BLaER1 treated with 17β-estradiol and CSF1 and Interleukin-3, amounts not matched to agents 10 nM and 100 nM (cell line): Measurements from ENCODE around the gene IRF4.
A peak's percentile ranks its signal among the peaks of the same experiment; 100 is the strongest.

Experiments
- H3K27ac ChIP-seq, 11 experiments: shearing (Covaris generic); formaldehyde crosslinking; 2 replicates each; pipeline ENCODE4 v1.8.1; 2022
- H3K27me3 ChIP-seq, 11 experiments: shearing (Covaris generic); formaldehyde crosslinking; 2 replicates each; pipeline ENCODE4 v1.8.1; 2022
- H3K36me3 ChIP-seq, 11 experiments: shearing (Covaris generic); formaldehyde crosslinking; 2 replicates each; pipeline ENCODE4 v1.8.1; 2022
- H3K4me1 ChIP-seq, 10 experiments: shearing (Covaris generic); formaldehyde crosslinking; 2 replicates each; pipeline ENCODE4 v1.8.1; 2022
- H3K4me2 ChIP-seq, 11 experiments: shearing (Covaris generic); formaldehyde crosslinking; 2 replicates each; pipeline ENCODE4 v1.8.1; 2022
- H3K4me3 ChIP-seq, 10 experiments: shearing (Covaris generic); formaldehyde crosslinking; 2 replicates each; pipeline ENCODE4 v1.8.1; 2022
- H3K9ac ChIP-seq, 11 experiments: shearing (Covaris generic); formaldehyde crosslinking; 2 replicates each; pipeline ENCODE4 v1.8.1; 2022
- H3K9me3 ChIP-seq, 11 experiments: shearing (Covaris generic); formaldehyde crosslinking; replicated peaks in 1 of 11; 2 replicates each; pipeline ENCODE4 v1.8.1; 2022
- H4K20me1 ChIP-seq, 11 experiments: shearing (Covaris generic); formaldehyde crosslinking; 2 replicates each; pipeline ENCODE4 v1.8.1; 2022
- Cebpa-rat ChIP-seq, 11 experiments: shearing (Covaris generic); IDR thresholded peaks; 2 replicates each; pipeline ENCODE4 v1.8.1; 2022

The IRF4 gene

DNA sequence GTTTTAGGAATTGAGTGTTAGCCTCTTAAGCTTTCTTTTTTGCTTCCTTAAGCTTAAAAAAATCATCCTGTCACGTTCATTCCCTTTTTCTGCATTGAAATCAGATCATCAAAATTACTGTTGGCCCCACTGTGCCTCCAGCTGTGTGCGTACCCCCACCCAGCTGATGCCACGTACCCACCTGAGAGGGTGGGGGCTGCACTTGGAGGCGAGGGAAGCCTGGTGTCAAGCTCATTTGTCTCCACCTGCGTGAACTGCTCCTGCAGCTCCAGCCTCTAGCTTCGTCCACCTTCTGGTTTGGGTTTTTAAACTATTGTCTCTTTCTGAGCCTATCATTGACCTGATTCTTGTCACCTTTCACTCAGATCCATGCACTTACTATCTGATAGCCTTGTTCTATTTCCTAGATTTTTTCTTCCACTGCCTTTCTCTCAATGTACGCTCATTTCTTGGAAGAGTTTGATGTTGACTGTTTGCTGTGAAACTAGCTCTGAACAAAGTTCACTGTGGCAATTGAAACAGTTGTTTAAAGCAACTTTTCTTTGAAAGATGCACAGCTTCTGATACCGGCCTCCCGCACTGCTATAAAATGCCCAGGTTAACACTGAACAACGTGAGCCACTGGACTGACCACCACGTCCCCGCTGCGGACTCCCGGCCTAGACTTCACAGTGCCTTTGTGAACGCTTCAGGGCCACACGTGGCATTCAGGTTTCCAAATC lies 30.0 kb upstream of the IRF4 start:
- Histone ChIP-seq H3K4me3 (no peak overlapping the region), H3K4me1 (peaks cover 12 to 38% (median 26%) of the 10 kb centered on the region in 10 experiments; a peak in 19 of 20 replicates), H3K9me3 (peaks cover 20 to 25% (median 23%) of the 10 kb centered on the region in 11 experiments), H3K27me3 (peaks cover 0 to 17% (median 0%) of the 10 kb centered on the region in 11 experiments; a peak in 5 of 22 replicates), H4K20me1 (0 out of 22 replicates have a peak, but pooled peaks cover 0 to 5% (median 0%) of the 10 kb centered on the region in 11 experiments), H3K4me2 (no peak overlapping the region), H3K36me3 (peaks cover 0 to 6% (median 0%) of the 10 kb centered on the region in 11 experiments; a peak in 2 of 22 replicates), H3K27ac (no peak overlapping the region), H3K9ac (no peak overlapping the region)
- TF ChIP-seq Cebpa-rat (IDR thresholded peaks at IDR 0.05), result no peak

DNA sequence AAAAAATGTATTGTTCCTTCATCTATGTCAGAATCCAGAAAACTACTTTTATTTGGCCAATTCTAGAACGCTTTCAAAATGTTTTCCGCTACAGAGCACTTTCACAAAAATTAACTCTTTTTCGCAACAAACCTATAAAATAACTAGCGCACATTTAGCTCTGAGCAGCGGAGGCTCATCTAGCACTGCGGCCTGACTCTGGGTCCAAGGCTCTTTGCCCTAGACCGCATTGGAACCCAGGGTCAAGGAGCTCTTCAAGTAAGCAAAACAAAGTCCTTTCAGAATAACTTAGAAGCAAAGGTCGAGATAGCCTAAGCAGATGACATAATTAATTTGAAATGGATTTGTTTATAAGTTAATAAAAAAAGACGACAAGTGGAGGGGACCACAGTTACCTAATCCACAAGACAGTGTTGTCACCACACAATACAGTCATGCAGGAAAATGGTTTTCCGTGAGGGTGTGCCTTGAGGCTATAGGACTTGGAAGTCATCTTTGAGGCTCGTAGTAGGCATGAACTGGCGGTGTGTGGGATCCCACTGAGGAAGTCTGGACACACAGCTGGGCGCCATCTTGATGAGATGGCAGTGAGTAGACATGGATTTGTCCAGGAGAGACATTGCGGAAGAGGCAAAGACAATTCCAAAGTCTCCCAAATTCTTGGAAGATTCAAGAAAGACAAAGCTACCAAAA lies 29.2 kb upstream of the IRF4 start:
- H3K36me3 ChIP-seq, result peaks cover 0 to 6% (median 0%) of the 10 kb centered on the region in 11 experiments; a peak in 2 of 22 replicates
- no peak overlapping the region for H3K4me2 ChIP-seq
- peaks cover 0 to 24% (median 0%) of the 10 kb centered on the region in 11 experiments; a peak in 5 of 22 replicates for H3K27me3 ChIP-seq
- H3K9ac ChIP-seq, result no peak overlapping the region
- 0 out of 22 replicates have a peak, but pooled peaks cover 0 to 5% (median 0%) of the 10 kb centered on the region in 11 experiments for H4K20me1 ChIP-seq
- H3K9me3 ChIP-seq, result peaks cover 20 to 25% (median 23%) of the 10 kb centered on the region in 11 experiments
- H3K4me3 ChIP-seq, result no peak overlapping the region
- no peak for TF ChIP-seq Cebpa-rat (IDR thresholded peaks at IDR 0.05)
- H3K4me1 ChIP-seq, result peaks cover 12 to 46% (median 28%) of the 10 kb centered on the region in 10 experiments; a peak in 19 of 20 replicates
- no peak overlapping the region for H3K27ac ChIP-seq

DNA sequence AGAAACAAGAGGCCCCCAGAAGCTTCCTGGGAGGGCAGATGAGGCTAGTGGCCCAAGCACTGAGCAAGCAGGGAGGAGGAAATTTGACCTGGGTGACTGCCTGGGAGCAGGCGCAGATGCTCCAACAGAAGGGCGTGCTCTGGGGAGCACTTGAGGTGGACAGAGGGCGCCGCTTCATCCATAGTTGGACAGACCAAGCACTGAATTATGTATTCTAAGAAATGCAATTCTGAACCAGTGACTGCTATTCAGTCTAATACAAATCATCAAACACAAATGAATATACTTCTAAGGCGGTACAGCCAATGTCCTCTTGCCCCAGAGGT lies 28.7 kb upstream of the IRF4 start:
- Histone ChIP-seq H3K36me3 (peaks cover 0 to 6% (median 0%) of the 10 kb centered on the region in 11 experiments; a peak in 2 of 22 replicates), H3K27me3 (peaks cover 0 to 24% (median 0%) of the 10 kb centered on the region in 11 experiments; a peak in 5 of 22 replicates), H3K4me3 (no peak overlapping the region), H4K20me1 (0 out of 22 replicates have a peak, but pooled peaks cover 0 to 5% (median 0%) of the 10 kb centered on the region in 11 experiments), H3K9ac (no peak overlapping the region), H3K4me1 (peaks cover 10 to 47% (median 27%) of the 10 kb centered on the region in 10 experiments; a peak in 19 of 20 replicates), H3K9me3 (peaks cover 20 to 25% (median 23%) of the 10 kb centered on the region in 11 experiments), H3K27ac (no peak overlapping the region), H3K4me2 (no peak overlapping the region)
- TF ChIP-seq Cebpa-rat (IDR thresholded peaks at IDR 0.05), result no peak

DNA sequence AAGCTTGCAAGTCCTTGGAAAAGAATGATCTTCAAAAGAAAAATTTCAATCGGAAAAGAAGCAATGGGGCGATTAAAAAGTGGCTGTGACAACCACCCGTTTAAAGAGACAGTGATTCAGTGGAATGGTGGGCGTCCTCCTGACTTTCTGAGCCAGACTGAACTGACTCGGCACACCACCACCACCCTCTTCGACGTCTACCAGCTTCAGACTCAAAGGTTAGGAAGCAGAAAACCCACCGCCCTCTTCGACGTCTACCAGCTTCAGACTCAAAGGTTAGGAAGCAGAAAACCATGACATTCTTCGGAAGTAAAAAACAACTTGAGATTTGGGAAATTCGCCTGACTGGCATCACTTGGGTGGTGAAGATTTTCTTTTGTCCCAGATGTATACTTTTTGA lies 28.3 kb upstream of the IRF4 start:
- Histone ChIP-seq H3K4me3 (no peak overlapping the region), H4K20me1 (0 out of 22 replicates have a peak, but pooled peaks cover 0 to 5% (median 0%) of the 10 kb centered on the region in 11 experiments), H3K27ac (no peak overlapping the region), H3K27me3 (peaks cover 0 to 24% (median 0%) of the 10 kb centered on the region in 11 experiments; a peak in 5 of 22 replicates), H3K4me2 (no peak overlapping the region), H3K4me1 (peaks cover 6 to 47% (median 25%) of the 10 kb centered on the region in 10 experiments; a peak in 19 of 20 replicates), H3K9ac (no peak overlapping the region), H3K9me3 (peaks cover 20 to 25% (median 23%) of the 10 kb centered on the region in 11 experiments), H3K36me3 (peaks cover 0 to 6% (median 0%) of the 10 kb centered on the region in 11 experiments; a peak in 2 of 22 replicates)
- no peak for TF ChIP-seq Cebpa-rat (IDR thresholded peaks at IDR 0.05)

DNA sequence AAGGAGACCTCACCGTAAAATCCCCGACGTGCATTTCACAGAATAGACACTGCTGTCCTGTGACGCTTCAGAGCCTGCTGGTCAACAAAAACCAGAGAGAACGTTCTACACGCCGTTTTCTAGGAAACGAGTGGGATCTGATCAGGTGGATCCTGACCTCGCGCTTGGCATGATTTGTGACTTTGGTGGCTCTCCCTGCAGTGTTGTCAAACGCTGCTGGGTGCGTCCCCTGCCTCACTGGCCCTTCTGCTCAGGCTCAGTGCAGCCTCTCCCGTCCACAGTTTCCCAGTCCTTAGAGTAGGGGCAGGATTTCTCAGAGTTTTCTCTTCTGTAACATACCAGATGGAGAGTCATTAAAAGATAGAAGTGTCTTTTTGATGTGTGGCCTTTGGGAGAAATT lies 27.6 kb upstream of the IRF4 start:
- TF ChIP-seq Cebpa-rat (IDR thresholded peaks at IDR 0.05), result no peak
- H3K4me3 ChIP-seq, result no peak overlapping the region
- 0 out of 22 replicates have a peak, but pooled peaks cover 0 to 5% (median 0%) of the 10 kb centered on the region in 11 experiments for H4K20me1 ChIP-seq
- H3K27me3 ChIP-seq, result peaks cover 0 to 24% (median 0%) of the 10 kb centered on the region in 11 experiments; a peak in 5 of 22 replicates
- H3K9ac ChIP-seq, result no peak overlapping the region
- peak overlapping the region in 4 of 11 experiments; percentile 62 to 77 (median 70); a peak in 4 of 22 replicates for H3K4me2 ChIP-seq
- peaks cover 20 to 25% (median 23%) of the 10 kb centered on the region in 11 experiments for H3K9me3 ChIP-seq
- H3K4me1 ChIP-seq, result peaks cover 0 to 47% (median 24%) of the 10 kb centered on the region in 10 experiments; a peak in 16 of 20 replicates
- no peak overlapping the region for H3K27ac ChIP-seq
- H3K36me3 ChIP-seq, result peaks cover 0 to 6% (median 0%) of the 10 kb centered on the region in 11 experiments; a peak in 2 of 22 replicates

DNA sequence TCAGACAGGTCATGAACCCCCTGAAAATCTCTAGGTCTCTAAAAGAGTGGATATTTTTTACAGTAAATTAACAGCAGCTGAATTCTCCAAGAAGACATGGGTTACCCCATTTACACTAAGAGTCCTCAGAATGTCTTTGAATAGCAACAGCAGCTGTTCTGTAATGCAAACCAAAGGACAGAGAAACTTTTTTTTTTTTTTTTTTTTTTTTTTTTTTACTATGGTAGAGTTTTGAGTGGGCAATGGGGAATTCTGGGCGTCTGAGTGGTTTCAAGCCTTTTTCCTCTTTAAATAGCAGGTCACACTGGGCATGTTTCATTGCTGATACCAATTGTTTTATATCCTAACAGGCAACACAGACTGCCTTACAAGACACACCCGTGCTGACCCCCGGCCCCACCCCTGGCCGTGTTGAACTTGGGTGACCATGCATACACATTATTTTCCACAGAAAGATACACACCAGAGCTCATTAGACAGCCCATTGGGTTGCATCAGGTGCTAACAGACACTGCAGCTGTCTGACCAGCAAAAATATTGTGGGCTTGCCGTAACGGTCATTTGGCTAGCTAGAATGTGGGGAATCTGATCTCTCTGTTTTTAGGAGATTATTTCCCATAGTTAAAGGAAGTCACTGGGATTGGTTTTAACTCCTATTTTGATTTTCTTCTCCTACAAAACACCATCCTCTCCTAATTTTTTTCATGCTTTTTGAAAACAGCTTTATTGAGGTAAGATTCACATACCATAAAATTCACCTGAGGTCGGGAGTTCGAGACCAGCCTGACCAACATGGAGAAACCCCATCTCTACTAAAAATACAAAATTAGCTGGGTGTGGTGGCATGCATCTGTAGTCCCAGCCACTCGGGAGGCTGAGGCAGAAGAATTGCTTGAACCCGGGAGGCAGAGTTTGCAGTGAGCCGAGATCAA lies 26.7 kb upstream of the IRF4 start:
- Histone ChIP-seq H3K36me3 (peaks cover 0 to 6% (median 0%) of the 10 kb centered on the region in 11 experiments; a peak in 2 of 22 replicates), H4K20me1 (0 out of 22 replicates have a peak, but pooled peaks cover 0 to 5% (median 0%) of the 10 kb centered on the region in 11 experiments), H3K9me3 (peaks cover 20 to 25% (median 23%) of the 10 kb centered on the region in 11 experiments), H3K27ac (no peak overlapping the region), H3K4me1 (peaks cover 0 to 41% (median 24%) of the 10 kb centered on the region in 10 experiments; a peak in 15 of 20 replicates), H3K4me2 (peak overlapping the region in 8 of 11 experiments; percentile 29 to 77 (median 54); a peak in 16 of 22 replicates), H3K27me3 (peaks cover 0 to 24% (median 0%) of the 10 kb centered on the region in 11 experiments; a peak in 5 of 22 replicates), H3K9ac (no peak overlapping the region), H3K4me3 (no peak overlapping the region; a peak in 1 of 20 replicates)
- TF ChIP-seq Cebpa-rat (IDR thresholded peaks at IDR 0.05), result no peak

DNA sequence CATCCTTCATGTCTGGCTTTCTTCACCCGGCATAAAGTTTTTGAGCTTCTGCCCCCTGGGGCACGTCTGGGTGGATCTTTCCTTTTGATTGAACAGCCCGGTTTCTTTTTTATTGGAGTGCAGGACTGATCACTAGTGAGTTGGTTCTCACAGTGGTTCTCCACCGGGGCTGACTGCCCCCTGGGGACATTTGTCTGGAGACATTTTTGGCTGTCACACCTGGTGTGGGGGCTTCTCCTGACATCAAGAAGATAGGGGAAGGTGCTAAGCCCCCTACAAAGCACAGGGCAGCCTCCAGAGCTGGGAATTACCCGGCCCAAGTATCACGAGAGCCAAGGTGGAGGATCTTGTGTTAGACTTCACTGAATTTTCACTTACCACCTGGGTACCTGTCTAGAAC lies 25.7 kb upstream of the IRF4 start:
- peaks cover 0 to 6% (median 0%) of the 10 kb centered on the region in 11 experiments; a peak in 2 of 22 replicates for H3K36me3 ChIP-seq
- H4K20me1 ChIP-seq, result 0 out of 22 replicates have a peak, but pooled peaks cover 0 to 3% (median 0%) of the 10 kb centered on the region in 11 experiments
- peak overlapping the region in 9 of 11 experiments; percentile 1 to 77 (median 47); a peak in 16 of 22 replicates for H3K4me2 ChIP-seq
- H3K9me3 ChIP-seq, result peaks cover 20 to 25% (median 23%) of the 10 kb centered on the region in 11 experiments
- H3K27ac ChIP-seq, result no peak overlapping the region
- no peak overlapping the region for H3K4me3 ChIP-seq
- TF ChIP-seq Cebpa-rat (IDR thresholded peaks at IDR 0.05), result no peak
- peaks cover 0 to 38% (median 24%) of the 10 kb centered on the region in 10 experiments; a peak in 15 of 20 replicates for H3K4me1 ChIP-seq
- no peak overlapping the region for H3K9ac ChIP-seq
- peaks cover 0 to 24% (median 0%) of the 10 kb centered on the region in 11 experiments; a peak in 5 of 22 replicates for H3K27me3 ChIP-seq
